HG03460 (cell line): Measurements from ENCODE around the gene TMEM131L.

Experiments used
- ATAC-seq: cut with Tn5 transposase; IDR thresholded peaks from one replicate; pipeline ENCODE4 v1.9.1; 2021; ENCODE audit not compliant: unreplicated experiment

Gene TMEM131L

GRCh38 chr4:153676984-153677383, 210.8 kb downstream of the TMEM131L start:
- no peak for ATAC-seq

GRCh38 chr4:153679486-153679885, 213.3 kb downstream of the TMEM131L start:
- no peak for ATAC-seq

GRCh38 chr4:153683763-153684181, 217.6 kb downstream of the TMEM131L start:
- no peak for ATAC-seq

- peak; percentile 83 for ATAC-seq
Measured at GRCh38 chr4:153684182-153684970, 218.2 kb downstream of the TMEM131L start, which contains the start of gene TLR2. Gene TLR2 (plus strand): TSS chr4:153684280. CDS start chr4:153702908, 18,628 bp downstream.

- no peak for ATAC-seq
Measured at GRCh38 chr4:153684971-153685371, 218.8 kb downstream of the TMEM131L start.
